ENCODE data around the gene CDKN3.

CDKN3 gene

DNA sequence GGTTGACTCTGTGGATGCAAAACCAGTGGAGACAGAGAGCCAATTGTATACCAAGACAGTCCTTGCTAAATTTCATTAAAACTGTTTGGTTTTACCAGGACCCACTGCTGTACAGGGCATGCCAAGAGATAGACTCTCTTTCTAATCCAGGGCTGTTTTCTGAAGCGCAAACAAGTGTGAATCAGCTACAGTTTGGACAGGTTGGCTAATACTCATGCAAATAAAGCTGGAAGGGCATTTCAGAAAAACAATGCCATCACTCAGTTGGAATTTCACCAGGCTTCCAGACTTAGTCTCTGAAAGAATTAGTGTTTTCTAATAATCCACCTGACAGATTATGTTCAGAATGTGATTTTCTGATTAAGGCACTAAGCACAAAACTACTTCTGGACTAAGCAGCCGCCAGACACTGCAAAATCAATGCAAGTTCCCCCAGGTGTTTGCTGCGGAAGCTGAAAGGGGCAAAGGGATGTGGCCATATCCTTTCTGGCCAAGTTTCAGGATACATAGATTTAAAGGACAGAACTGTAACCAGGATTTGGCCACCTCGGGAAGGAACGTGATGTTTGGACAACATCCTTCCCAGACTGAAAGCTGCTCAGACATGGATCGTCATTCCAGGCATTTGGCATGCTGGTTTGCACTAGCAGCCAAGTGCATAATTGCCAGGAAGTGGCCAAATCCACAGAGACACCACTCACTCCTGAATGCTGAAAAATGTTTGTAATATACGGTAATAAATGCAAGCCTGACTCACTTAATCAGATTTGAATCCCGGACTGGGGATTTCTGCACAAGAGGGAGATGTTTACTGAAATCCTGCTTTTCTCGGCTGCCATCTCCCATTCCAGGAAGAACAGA is 32.0 kb upstream of the CDKN3 start:
- TF ChIP-seq, protein P1, sequence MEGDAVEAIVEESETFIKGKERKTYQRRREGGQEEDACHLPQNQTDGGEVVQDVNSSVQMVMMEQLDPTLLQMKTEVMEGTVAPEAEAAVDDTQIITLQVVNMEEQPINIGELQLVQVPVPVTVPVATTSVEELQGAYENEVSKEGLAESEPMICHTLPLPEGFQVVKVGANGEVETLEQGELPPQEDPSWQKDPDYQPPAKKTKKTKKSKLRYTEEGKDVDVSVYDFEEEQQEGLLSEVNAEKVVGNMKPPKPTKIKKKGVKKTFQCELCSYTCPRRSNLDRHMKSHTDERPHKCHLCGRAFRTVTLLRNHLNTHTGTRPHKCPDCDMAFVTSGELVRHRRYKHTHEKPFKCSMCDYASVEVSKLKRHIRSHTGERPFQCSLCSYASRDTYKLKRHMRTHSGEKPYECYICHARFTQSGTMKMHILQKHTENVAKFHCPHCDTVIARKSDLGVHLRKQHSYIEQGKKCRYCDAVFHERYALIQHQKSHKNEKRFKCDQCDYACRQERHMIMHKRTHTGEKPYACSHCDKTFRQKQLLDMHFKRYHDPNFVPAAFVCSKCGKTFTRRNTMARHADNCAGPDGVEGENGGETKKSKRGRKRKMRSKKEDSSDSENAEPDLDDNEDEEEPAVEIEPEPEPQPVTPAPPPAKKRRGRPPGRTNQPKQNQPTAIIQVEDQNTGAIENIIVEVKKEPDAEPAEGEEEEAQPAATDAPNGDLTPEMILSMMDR (IDR thresholded peaks at IDR 0.05; ENCODE audit: borderline replicate concordance, extremely low read depth, low read length, poor library complexity, severe bottlenecking) = no peak
- no peak for DNase-seq
- no peak overlapping the region for H2AFZ ChIP-seq (ENCODE audit: low read depth, low read length)
- H3K4me3 ChIP-seq (ENCODE audit: low read depth in 1 of 2, low read length in 2 of 2) = no peak overlapping the region
- H3K36me3 ChIP-seq (ENCODE audit: insufficient read depth, low read length) = no peaks in the 10 kb centered on the region
- ATAC-seq (ENCODE audit: insufficient read depth, low read depth) = no peak
- H3K79me2 ChIP-seq (ENCODE audit: insufficient read depth, low read length) = no peaks in the 10 kb centered on the region
- H3K9ac ChIP-seq (ENCODE audit: low read depth, low read length) = no peak overlapping the region
- H3K4me1 ChIP-seq (ENCODE audit: insufficient read depth, low read length) = no peaks in the 10 kb centered on the region
- no peak overlapping the region for H3K27ac ChIP-seq (ENCODE audit: low read length)
- no peaks in the 10 kb centered on the region for H3K27me3 ChIP-seq (ENCODE audit: insufficient read depth, low read length, poor library complexity)
- H3K9me3 ChIP-seq (ENCODE audit: insufficient read depth, low read length, severe bottlenecking) = no peaks in the 10 kb centered on the region
- H4K20me1 ChIP-seq (ENCODE audit: insufficient read depth, low read length) = no peaks in the 10 kb centered on the region
- H3K4me2 ChIP-seq (ENCODE audit: insufficient read depth, low read length) = no peak overlapping the region

DNA sequence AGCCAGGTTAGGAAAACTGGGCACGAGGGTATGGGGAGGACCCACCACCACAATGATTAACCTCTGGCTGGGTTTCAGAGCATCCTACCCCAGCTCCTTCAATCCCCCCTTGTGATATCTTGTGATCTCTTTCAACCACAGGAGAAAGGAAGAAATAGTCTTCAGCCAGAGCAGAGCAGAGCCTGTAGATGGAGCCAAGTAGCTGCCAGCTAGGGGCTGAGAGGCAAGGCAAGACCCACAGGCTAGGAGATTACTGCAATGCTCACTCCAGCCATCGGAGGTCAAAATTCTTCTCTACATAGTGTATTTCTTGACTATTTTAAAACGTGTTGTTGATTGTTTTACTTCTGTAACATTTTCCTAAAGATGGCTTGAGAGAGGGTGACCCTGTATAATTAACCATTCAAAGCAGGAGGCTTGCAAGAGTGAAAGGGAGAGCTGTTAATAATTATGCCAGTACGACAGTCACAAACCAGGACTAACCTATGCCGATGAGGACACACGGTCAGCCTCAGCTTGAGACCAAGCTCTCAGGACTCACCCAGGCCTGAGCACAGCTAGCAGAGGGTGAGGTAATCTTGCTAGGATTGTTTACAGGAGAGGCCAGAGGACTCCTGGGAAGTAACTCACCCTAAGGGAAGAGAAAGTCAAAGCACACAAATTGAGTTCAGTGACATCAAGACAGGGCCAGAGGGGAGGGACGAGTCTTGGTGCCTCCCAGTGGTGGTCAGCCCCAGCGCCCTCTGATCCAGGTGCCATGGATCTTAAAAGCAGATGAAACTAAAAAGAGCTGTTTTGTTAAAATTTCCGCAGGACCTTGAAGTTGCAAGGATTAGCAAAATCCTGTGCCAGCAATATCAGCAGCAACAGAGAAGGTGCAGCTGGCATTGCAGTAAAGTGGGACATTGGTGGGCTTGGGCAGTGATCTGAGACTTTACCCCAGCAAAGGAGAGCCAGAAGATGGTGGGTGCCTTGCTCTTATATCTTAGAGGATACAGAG is 29.8 kb upstream of the CDKN3 start:
- no peak overlapping the region for H3K27ac ChIP-seq (ENCODE audit: low read length)
- no peaks in the 10 kb centered on the region for H3K27me3 ChIP-seq (ENCODE audit: insufficient read depth, low read length, poor library complexity)
- H3K4me2 ChIP-seq (ENCODE audit: insufficient read depth, low read length) = no peak overlapping the region
- no peak overlapping the region for H3K9ac ChIP-seq (ENCODE audit: low read depth, low read length)
- H4K20me1 ChIP-seq (ENCODE audit: insufficient read depth, low read length) = no peaks in the 10 kb centered on the region
- no peaks in the 10 kb centered on the region for H3K36me3 ChIP-seq (ENCODE audit: insufficient read depth, low read length)
- DNase-seq = peak; percentile 42
- ATAC-seq (ENCODE audit: insufficient read depth, low read depth) = peak; percentile 88
- H3K79me2 ChIP-seq (ENCODE audit: insufficient read depth, low read length) = no peaks in the 10 kb centered on the region
- TF ChIP-seq, protein P1 (IDR thresholded peaks at IDR 0.05; ENCODE audit: borderline replicate concordance, extremely low read depth, low read length, poor library complexity, severe bottlenecking) = peak; percentile 73
- TF ChIP-seq EZH2 (IDR thresholded peaks at IDR 0.05; ENCODE audit: borderline replicate concordance, low read depth, low read length, severe bottlenecking) = no peak
- H3K4me3 ChIP-seq (ENCODE audit: low read depth in 1 of 2, low read length in 2 of 2) = no peak overlapping the region
- no peaks in the 10 kb centered on the region for H3K4me1 ChIP-seq (ENCODE audit: insufficient read depth, low read length)
- no peaks in the 10 kb centered on the region for H3K9me3 ChIP-seq (ENCODE audit: insufficient read depth, low read length, severe bottlenecking)
- H2AFZ ChIP-seq (ENCODE audit: low read depth, low read length) = no peak overlapping the region

GRCh38 chr14:54368291-54368690 is 28.5 kb upstream of the CDKN3 start:
- H3K9ac ChIP-seq (ENCODE audit: low read depth, low read length) = no peak overlapping the region
- H3K36me3 ChIP-seq (ENCODE audit: insufficient read depth, low read length) = no peaks in the 10 kb centered on the region
- no peak overlapping the region for H3K4me2 ChIP-seq (ENCODE audit: insufficient read depth, low read length)
- H2AFZ ChIP-seq (ENCODE audit: low read depth, low read length) = no peak overlapping the region
- no peak for TF ChIP-seq EZH2 (IDR thresholded peaks at IDR 0.05; ENCODE audit: borderline replicate concordance, low read depth, low read length, severe bottlenecking)
- TF ChIP-seq, protein P1 (IDR thresholded peaks at IDR 0.05; ENCODE audit: borderline replicate concordance, extremely low read depth, low read length, poor library complexity, severe bottlenecking) = no peak
- H4K20me1 ChIP-seq (ENCODE audit: insufficient read depth, low read length) = no peaks in the 10 kb centered on the region
- ATAC-seq (ENCODE audit: insufficient read depth, low read depth) = no peak
- DNase-seq = no peak
- H3K79me2 ChIP-seq (ENCODE audit: insufficient read depth, low read length) = no peaks in the 10 kb centered on the region
- H3K4me1 ChIP-seq (ENCODE audit: insufficient read depth, low read length) = no peaks in the 10 kb centered on the region
- H3K9me3 ChIP-seq (ENCODE audit: insufficient read depth, low read length, severe bottlenecking) = no peaks in the 10 kb centered on the region
- no peak overlapping the region for H3K27ac ChIP-seq (ENCODE audit: low read length)
- no peaks in the 10 kb centered on the region for H3K27me3 ChIP-seq (ENCODE audit: insufficient read depth, low read length, poor library complexity)
- H3K4me3 ChIP-seq (ENCODE audit: low read depth in 1 of 2, low read length in 2 of 2) = no peak overlapping the region

All from DND-41 (cell line).